ENCODE results near the gene ABI3BP. TPM values are rescaled to one million over a fixed set of nuclear protein-coding genes. Genes with fewer than 3 reads are reported as not detected.

The ABI3BP gene
- total RNA-seq, 1 experiment from 2014 or later, result 0.28 TPM

DNA sequence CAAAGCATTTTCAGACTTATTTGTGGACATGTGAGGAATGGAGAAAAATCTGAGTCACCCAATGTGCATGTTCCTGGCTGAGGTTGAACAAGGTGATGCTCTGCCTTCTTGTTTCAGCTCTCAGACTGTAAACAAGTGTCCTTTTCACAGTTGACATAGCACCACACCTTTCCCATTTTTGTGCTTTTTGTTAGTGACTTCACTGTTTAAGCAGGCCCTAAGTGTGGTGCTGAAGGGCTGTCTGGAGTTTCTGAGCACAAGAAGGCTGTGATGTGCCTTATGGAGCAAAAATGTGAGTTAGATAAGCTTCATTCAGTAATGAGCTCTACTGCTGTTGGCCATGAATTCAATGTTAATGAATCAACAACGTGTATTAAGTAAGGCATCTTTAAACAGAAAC is 20.4 kb downstream of the ABI3BP start:
- Histone ChIP-seq H3K56ac (ENCODE audit: insufficient read length, low read depth, low read length) (no peak overlapping the region), H4K20me1 (ENCODE audit: control insufficient read depth, insufficient read depth, insufficient read length) (no peaks in the 10 kb centered on the region), H3K23ac (ENCODE audit: insufficient read length, low read depth, low read length) (no peak overlapping the region), H3K4me2 (ENCODE audit: insufficient read depth, insufficient read length, low read length) (no peak overlapping the region), H3K79me1 (ENCODE audit: insufficient read depth, low read depth, low read length, poor library complexity, severe bottlenecking) (no peaks in the 10 kb centered on the region), H2BK120ac (ENCODE audit: low read depth, low read length, poor library complexity, severe bottlenecking) (no peak overlapping the region), H4K8ac (replicated peaks; ENCODE audit: insufficient read length, low read depth, low read length) (no peak overlapping the region), H3T11ph (ENCODE audit: low read length) (no peak overlapping the region), H3K4ac (ENCODE audit: low read depth, low read length) (no peak overlapping the region), H3K79me2 (ENCODE audit: insufficient read depth, low read length) (no peaks in the 10 kb centered on the region), H3K18ac (ENCODE audit: insufficient read length, low read depth, low read length) (no peak overlapping the region), H4K91ac (ENCODE audit: insufficient read length, low read depth, low read length) (no peak overlapping the region), H4K5ac (ENCODE audit: insufficient read length, low read depth, low read length) (no peak overlapping the region), H2BK12ac (ENCODE audit: insufficient read length, low read depth, low read length) (no peak overlapping the region), H3K4me1 (ENCODE audit: insufficient read depth, low read length) (no peaks in the 10 kb centered on the region), H2AFZ (ENCODE audit: low read length) (no peak overlapping the region), H2BK20ac (ENCODE audit: low read depth, low read length, poor library complexity, severe bottlenecking) (no peak overlapping the region), H2BK5ac (ENCODE audit: insufficient read length, low read length) (no peak overlapping the region), H3K14ac (ENCODE audit: insufficient read depth, low read length) (no peak overlapping the region), H3K9me3 (ENCODE audit: control insufficient read depth, low read depth, low read length) (no peaks in the 10 kb centered on the region), H2AK5ac (ENCODE audit: insufficient read length, low read length) (no peak overlapping the region), H3K27me3 (ENCODE audit: insufficient read depth, low read length) (no peaks in the 10 kb centered on the region), H3K9ac (ENCODE audit: extremely low read depth, insufficient read length, low read length) (no peak overlapping the region), H3K27ac (ENCODE audit: insufficient read length, low read depth, low read length) (no peak overlapping the region), H3K23me2 (ENCODE audit: insufficient read length, low read depth, low read length, poor library complexity, severe bottlenecking) (no peaks in the 10 kb centered on the region), H2BK15ac (ENCODE audit: low read depth, low read length) (no peak overlapping the region)
- no peaks in the 10 kb centered on the region for H3K36me3 Mint-ChIP-seq (ENCODE audit: insufficient read depth in 1 of 3, low read depth in 3 of 3)
- no peak for DNase-seq
- no peaks in the 10 kb centered on the region for H3K27me3 Mint-ChIP-seq (ENCODE audit: low read depth)
- no peaks in the 10 kb centered on the region; a peak in 1 of 5 replicates for H3K9me3 Mint-ChIP-seq
- no CpG with 5 or more reads among the region's 1 CpG for WGBS (ENCODE audit: extremely low coverage, insufficient read length, low lambda C conversion rate)
- no peak overlapping the region for H3K4me3 Mint-ChIP-seq
- TF ChIP-seq CTCF (conservative IDR thresholded peaks at IDR 0.05), result no peak
- no peaks in the 10 kb centered on the region for H3K4me1 Mint-ChIP-seq
- no peak overlapping the region for H3K27ac Mint-ChIP-seq

Data from H9 (cell line).